K562 (cell line): ENCODE measurements around the gene ATOH8. TPM values are rescaled to one million over a fixed set of nuclear protein-coding genes. Genes with fewer than 3 reads are reported as not detected.

ENCODE experiments used
- BRCA1 ChIP-seq, 2 experiments: fragments of 450-650 bp in 1 of 2; sonication (generic) in 1 of 2; formaldehyde crosslinking in 1 of 2; IDR thresholded peaks; 2 replicates each; pipeline versions ENCODE4 v1.5.0 to v1.6.1; 2017 to 2020; ENCODE audit warnings: mild to moderate bottlenecking in 1 of 2, missing genetic modification reagents in 1 of 2
- FOXA1 ChIP-seq: fragments of 450-650 bp; IDR thresholded peaks from 2 replicates; pipeline ENCODE4 v1.6.1; 2016; ENCODE audit warnings: mild to moderate bottlenecking, borderline replicate concordance
- ZFP36 ChIP-seq: fragments of 150-350 bp; IDR thresholded peaks from 2 replicates; pipeline ENCODE4 v1.6.1; 2018; ENCODE audit warnings: low read length, low read depth; ENCODE audit not compliant: partially characterized antibody
- ZFX ChIP-seq: sonication (generic); formaldehyde crosslinking; IDR thresholded peaks from 2 replicates; pipeline ENCODE4 v1.8.0; 2022; ENCODE audit warnings: mild to moderate bottlenecking, missing genetic modification reagents, moderate library complexity
- ZNF239 ChIP-seq: fragments of 250-450 bp; sonication (Bioruptor Pico); IDR thresholded peaks from 2 replicates; pipeline ENCODE4 v1.4.0; 2020; ENCODE audit warnings: mild to moderate bottlenecking
- ZNF561 ChIP-seq: fragments of 450-650 bp; formaldehyde crosslinking; conservative IDR thresholded peaks from 2 replicates; pipeline ENCODE4 v1.4.0; 2020; ENCODE audit warnings: mild to moderate bottlenecking, moderate library complexity
- polyA plus RNA-seq, 8 experiments: library from polyadenylated mRNA; depleted of rRNA in 4 of 8; stranded (reverse) in 5 of 8; unstranded in 3 of 8; fragments of >200 nt; fragmentation: Nextera tagmentation in 2 of 8; fragmentation: Illumina TruSeq in 1 of 8; extraction: Ambion mirVana in 2 of 8; extraction: Trizol in 1 of 8; gene quantifications; 2 replicates each; pipeline versions ENCODE4 v1.2.1 to v1.2.3, GENCODE V29; 2011 to 2014; ENCODE audit warnings: inconsistent platforms in 1 of 8, missing spikeins in 1 of 8
- total RNA-seq, 7 experiments: library from RNA; depleted of rRNA in 6 of 7; stranded (reverse); fragments of >200 nt in 6 of 7; fragmentation: Illumina TruSeq in 2 of 7; extraction: Trizol in 2 of 7; gene quantifications; 2 replicates each; pipeline versions ENCODE4 v1.2.1 to v1.2.3, GENCODE V29; 2011 to 2021; ENCODE audit warnings: low replicate concordance in 1 of 7
- TF ChIP-seq, protein P1 (sequence below): fragments of 450-650 bp; IDR thresholded peaks from 2 replicates; pipeline ENCODE4 v1.6.1; 2017; ENCODE audit warnings: antibody characterized with exemption, mild to moderate bottlenecking
- TF ChIP-seq, protein P2 (sequence below): IDR thresholded peaks from 2 replicates; pipeline ENCODE4 v1.6.1; 2011; ENCODE audit not compliant: insufficient read length; ENCODE audit errors: extremely low read depth
- TF ChIP-seq, protein P3 (sequence below): fragments of 250-450 bp; sonication (Bioruptor Pico); IDR thresholded peaks from 2 replicates; pipeline ENCODE4 v1.8.0; 2021; ENCODE audit warnings: borderline replicate concordance, mild to moderate bottlenecking, moderate library complexity; ENCODE audit not compliant: poor library complexity, severe bottlenecking
- TF ChIP-seq, protein P4 (sequence below): sonication (generic); formaldehyde crosslinking; IDR thresholded peaks from 2 replicates; pipeline ENCODE4 v1.9.0; 2022; ENCODE audit warnings: mild to moderate bottlenecking, missing genetic modification reagents

The ATOH8 gene
- total and polyA plus RNA-seq, 9 of the 15 experiments (the other 6 are each of a cell fraction or from before 2014, with no cell fraction given) = not detected

DNA sequence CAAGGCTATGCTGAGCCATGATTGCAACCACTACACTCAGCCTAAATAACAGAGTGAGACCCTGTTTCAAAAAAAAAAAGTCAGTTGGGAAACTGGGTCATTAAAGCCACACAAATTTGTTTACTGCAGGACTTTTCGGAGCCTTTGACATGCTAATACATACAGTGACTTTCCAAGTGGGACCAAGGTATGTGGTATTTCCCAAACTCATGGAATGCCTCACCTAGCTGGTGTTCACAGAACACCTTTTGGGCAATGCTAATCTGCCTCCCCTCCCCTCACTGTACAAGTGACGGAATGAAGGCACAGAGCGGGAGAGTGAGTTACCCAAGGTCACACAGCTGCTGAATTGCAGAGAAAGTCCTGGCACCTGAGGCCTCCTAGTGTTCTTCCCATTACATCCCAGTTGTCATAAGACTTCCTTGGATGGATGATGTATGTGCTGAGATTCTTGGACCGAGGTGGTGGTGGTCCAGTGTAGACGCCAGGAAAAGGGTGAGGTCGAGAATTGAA, 30.7 kb downstream of the ATOH8 start (continued):
- TF ChIP-seq, protein P1, sequence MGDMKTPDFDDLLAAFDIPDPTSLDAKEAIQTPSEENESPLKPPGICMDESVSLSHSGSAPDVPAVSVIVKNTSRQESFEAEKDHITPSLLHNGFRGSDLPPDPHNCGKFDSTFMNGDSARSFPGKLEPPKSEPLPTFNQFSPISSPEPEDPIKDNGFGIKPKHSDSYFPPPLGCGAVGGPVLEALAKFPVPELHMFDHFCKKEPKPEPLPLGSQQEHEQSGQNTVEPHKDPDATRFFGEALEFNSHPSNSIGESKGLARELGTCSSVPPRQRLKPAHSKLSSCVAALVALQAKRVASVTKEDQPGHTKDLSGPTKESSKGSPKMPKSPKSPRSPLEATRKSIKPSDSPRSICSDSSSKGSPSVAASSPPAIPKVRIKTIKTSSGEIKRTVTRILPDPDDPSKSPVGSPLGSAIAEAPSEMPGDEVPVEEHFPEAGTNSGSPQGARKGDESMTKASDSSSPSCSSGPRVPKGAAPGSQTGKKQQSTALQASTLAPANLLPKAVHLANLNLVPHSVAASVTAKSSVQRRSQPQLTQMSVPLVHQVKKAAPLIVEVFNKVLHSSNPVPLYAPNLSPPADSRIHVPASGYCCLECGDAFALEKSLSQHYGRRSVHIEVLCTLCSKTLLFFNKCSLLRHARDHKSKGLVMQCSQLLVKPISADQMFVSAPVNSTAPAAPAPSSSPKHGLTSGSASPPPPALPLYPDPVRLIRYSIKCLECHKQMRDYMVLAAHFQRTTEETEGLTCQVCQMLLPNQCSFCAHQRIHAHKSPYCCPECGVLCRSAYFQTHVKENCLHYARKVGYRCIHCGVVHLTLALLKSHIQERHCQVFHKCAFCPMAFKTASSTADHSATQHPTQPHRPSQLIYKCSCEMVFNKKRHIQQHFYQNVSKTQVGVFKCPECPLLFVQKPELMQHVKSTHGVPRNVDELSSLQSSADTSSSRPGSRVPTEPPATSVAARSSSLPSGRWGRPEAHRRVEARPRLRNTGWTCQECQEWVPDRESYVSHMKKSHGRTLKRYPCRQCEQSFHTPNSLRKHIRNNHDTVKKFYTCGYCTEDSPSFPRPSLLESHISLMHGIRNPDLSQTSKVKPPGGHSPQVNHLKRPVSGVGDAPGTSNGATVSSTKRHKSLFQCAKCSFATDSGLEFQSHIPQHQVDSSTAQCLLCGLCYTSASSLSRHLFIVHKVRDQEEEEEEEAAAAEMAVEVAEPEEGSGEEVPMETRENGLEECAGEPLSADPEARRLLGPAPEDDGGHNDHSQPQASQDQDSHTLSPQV = no peak
- TF ChIP-seq, protein P2, sequence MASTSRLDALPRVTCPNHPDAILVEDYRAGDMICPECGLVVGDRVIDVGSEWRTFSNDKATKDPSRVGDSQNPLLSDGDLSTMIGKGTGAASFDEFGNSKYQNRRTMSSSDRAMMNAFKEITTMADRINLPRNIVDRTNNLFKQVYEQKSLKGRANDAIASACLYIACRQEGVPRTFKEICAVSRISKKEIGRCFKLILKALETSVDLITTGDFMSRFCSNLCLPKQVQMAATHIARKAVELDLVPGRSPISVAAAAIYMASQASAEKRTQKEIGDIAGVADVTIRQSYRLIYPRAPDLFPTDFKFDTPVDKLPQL = no peak
- no peak for TF ChIP-seq FOXA1
- TF ChIP-seq BRCA1 (IDR thresholded peaks at IDR 0.05) = no peak
- TF ChIP-seq BRCA1 (CRISPR knock-in tag; IDR thresholded peaks at IDR 0.05) = no peak
- peak; percentile 67 for TF ChIP-seq ZFP36
- TF ChIP-seq, protein P3, sequence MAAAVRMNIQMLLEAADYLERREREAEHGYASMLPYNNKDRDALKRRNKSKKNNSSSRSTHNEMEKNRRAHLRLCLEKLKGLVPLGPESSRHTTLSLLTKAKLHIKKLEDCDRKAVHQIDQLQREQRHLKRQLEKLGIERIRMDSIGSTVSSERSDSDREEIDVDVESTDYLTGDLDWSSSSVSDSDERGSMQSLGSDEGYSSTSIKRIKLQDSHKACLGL = no peak
- no peak for TF ChIP-seq ZNF561 (CRISPR knock-in tag)
- TF ChIP-seq, protein P4, sequence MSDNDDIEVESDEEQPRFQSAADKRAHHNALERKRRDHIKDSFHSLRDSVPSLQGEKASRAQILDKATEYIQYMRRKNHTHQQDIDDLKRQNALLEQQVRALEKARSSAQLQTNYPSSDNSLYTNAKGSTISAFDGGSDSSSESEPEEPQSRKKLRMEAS (CRISPR knock-in tag) = no peak
- no peak for TF ChIP-seq ZFX (CRISPR knock-in tag)
- peak; percentile 91 for TF ChIP-seq ZNF239 (CRISPR knock-in tag)
- TF ChIP-seq, all 486 proteins: peak for 3
